ENCODE results near the gene TRAF3.

Gene TRAF3

DNA sequence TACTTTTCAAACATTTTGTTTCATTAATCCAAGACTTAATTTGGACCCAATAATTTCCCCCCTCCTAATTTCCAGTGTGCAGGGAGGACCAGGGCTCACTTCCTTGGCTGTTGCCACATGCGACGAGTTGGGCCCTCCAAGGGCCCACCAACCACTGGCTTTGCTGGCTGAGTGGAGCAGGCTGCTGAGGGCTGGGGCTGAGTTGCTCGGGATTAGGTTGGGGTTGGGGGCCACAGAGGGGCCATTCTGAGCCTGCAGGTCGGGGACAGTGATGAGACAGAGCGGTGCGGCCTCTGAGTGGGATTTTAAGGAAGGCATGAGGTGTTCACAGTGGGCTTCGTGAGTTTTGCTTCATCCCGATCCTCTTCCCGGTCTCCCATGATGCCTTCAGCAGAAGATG lies 6.1 kb upstream of the TRAF3 start:
- no peak overlapping the region for H3K4me3 ChIP-seq (ENCODE audit: low read depth, low read length)
- no peak for DNase-seq (ENCODE audit: low read depth)
- TF ChIP-seq, protein P1, sequence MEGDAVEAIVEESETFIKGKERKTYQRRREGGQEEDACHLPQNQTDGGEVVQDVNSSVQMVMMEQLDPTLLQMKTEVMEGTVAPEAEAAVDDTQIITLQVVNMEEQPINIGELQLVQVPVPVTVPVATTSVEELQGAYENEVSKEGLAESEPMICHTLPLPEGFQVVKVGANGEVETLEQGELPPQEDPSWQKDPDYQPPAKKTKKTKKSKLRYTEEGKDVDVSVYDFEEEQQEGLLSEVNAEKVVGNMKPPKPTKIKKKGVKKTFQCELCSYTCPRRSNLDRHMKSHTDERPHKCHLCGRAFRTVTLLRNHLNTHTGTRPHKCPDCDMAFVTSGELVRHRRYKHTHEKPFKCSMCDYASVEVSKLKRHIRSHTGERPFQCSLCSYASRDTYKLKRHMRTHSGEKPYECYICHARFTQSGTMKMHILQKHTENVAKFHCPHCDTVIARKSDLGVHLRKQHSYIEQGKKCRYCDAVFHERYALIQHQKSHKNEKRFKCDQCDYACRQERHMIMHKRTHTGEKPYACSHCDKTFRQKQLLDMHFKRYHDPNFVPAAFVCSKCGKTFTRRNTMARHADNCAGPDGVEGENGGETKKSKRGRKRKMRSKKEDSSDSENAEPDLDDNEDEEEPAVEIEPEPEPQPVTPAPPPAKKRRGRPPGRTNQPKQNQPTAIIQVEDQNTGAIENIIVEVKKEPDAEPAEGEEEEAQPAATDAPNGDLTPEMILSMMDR (IDR thresholded peaks at IDR 0.05; ENCODE audit: control insufficient read depth, extremely low read depth, insufficient read depth), result no peak

DNA sequence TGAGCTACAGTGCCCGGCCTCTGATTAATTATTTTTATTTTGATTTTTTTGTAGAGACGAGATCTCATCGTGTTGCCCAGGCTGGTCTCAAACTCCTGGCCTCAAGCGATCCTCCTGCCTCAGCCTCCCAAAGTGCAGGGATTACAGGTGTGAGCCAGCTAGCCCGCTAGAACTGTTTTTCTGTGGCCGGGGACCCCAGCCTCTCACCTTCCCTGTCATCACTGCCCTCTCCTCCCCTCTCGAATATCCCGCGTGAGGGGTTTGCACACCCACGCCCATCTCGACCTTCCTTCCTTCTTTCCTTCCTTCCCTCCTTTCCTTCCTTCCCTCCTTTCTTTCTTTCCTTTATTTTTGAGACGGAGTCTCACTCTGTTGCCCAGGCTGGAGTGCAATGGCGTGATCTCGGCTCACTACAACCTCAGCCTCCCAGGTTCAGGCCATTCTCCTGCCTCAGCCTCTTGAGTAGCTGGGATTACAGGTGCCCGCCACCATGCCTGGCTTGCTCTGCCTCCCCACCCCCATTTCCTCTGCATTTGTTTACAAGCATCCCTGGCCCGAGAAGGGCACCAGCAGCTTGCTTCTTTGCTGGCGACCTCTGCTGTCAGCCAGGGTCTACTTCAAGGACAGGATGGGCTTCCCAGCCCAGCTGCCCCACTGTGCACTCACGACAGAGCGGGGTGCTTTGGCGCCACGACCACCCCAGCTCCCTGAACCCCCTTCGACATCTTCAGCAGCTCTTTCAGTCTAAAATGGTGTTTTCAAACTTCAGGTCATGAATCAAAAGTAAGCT lies 4.3 kb upstream of the TRAF3 start:
- TF ChIP-seq, protein P1 (IDR thresholded peaks at IDR 0.05; ENCODE audit: control insufficient read depth, extremely low read depth, insufficient read depth), result peak; percentile 30
- no peak overlapping the region for H3K4me3 ChIP-seq (ENCODE audit: low read depth, low read length)
- DNase-seq (ENCODE audit: low read depth), result no peak

DNA sequence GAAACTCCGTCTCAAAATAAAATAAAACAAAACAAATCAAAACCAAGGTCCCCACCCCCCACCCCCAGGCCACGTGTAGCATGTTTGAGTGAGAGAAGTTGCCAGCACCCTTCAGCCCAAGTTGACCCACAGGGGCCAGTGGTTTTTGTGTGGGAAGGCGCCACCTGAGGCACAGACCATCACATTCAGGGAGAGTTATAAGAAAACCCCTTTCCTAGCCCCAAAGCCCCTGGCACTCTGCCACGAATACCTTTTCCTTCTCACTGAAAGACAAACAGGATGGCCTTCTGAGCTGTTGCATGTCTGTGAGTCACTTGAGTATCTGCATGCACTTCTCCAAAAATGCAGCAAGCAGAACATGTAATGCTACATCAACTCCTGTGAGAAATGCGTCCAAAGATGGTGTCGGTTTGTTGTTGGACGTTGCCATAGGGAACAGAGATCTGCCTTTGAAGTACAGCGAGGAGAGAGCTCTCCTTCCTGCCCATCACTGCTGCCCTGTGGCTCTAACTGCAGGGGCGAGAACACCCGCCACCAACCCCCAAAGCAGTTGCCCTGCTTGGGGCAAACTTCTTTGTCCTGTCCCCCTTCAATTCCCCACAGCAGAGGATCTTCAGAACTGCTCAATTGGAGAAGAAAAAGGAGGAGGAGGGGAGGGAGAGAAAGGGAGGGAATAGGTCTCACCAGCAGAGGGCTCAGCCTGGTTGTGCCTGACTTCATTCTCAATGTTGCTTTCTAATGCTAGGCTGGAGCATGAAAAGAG lies 2.7 kb upstream of the TRAF3 start:
- no peak for DNase-seq (ENCODE audit: low read depth)
- no peak overlapping the region for H3K4me3 ChIP-seq (ENCODE audit: low read depth, low read length)
- TF ChIP-seq, protein P1 (IDR thresholded peaks at IDR 0.05; ENCODE audit: control insufficient read depth, extremely low read depth, insufficient read depth), result peak; percentile 77

DNA sequence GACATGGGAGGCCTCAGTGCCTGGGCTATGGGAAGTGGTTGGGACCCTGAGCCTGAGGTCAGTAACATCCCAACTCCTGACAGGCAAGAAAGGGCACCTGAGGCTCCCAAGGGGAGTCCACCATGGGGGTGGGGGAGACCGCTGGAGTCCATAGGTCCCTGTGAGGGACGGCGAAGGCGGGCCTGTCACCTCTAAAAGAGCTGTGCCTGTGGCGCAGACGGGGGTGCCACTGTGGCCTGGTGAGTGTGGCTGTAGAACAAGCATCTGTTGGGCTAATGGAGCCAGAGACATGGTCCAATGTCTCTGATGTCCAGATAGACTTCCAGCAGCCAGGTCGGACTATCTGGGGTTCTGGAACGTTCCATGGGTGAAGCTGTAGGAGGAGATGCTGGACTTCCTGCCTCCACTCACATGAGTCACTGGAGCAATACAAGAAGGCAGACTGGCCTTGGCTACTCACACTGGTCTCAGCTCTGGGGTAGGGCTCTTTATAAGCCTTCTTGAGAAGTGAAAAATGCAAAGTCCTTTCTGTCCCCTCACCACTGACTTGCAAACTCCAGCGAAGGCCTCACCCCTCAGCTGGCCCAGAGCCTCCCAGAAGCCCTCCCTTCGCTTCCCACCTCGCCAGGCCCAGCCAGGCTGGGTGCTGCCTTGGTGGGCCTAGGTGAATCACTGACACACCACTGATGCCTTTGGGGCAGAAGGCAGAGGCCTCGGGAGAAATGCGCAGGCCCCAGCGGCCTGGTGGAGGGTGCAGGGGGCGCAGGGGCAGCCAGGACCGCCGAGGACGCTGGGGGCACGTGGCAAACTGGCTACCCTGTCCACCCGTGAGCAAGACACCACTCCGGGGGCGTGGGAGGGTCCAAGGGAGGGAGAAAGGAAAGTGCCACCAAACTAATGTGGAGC lies 1.1 kb upstream of the TRAF3 start:
- TF ChIP-seq, protein P1 (IDR thresholded peaks at IDR 0.05; ENCODE audit: control insufficient read depth, extremely low read depth, insufficient read depth), result no peak
- no peak overlapping the region for H3K4me3 ChIP-seq (ENCODE audit: low read depth, low read length)

DNA sequence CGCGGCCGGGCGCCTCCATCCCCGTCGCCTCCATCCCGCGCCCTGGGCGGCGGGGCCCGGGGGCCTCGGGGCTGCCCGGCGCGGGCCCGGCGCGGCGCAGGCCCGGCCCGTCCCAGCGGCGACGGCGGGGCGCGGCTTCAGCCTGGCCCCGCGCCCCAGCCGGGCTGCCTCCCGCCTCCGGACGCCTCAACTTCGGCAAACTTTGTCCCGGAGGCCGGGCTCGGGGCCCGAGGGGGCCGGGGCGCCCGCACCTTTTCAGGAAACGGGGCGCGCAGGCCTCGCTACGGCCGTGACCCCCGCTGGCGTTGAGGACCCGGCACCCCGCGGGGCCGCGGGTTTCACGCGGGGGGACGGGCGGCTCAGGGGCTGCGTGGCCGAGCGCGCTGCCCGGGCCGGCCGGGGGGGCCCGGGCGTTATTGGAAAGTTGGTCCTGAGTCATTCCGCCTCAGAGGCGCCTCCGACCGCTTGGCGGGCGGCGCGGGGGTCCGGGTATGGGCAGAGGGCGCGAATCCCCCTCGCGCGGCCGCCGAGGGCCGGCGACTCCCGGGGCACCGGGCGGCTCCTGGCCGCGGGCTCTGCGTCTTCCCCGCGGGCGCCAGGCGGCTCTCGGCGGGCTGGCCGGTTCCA lies 575 bp downstream of the TRAF3 start:
- no peak for DNase-seq (ENCODE audit: low read depth)
- peak overlapping the region; percentile 78 for H3K4me3 ChIP-seq (ENCODE audit: low read depth, low read length)
- TF ChIP-seq, protein P1 (IDR thresholded peaks at IDR 0.05; ENCODE audit: control insufficient read depth, extremely low read depth, insufficient read depth), result no peak

More for the DNA sequence above, 1.1 kb upstream of the TRAF3 start:
- no peak for DNase-seq (ENCODE audit: low read depth)
